Measurements from ENCODE around the gene VIPR2.
"Not testable (repeated sequence)": the region's sequence is repeated elsewhere in the genome, so short reads cannot be mapped to it uniquely, and the experiment has no call there.

VIPR2 gene

GRCh38 chr7:159007996-159008389, 136.7 kb downstream of the VIPR2 start:
- no peak for TF ChIP-seq CTCF (conservative IDR thresholded peaks at IDR 0.05; ENCODE audit: low read depth, low read length)
- Histone ChIP-seq H2AFZ (ENCODE audit: low read depth) (no peak overlapping the region), H3K4me1 (ENCODE audit: low read depth, poor library complexity, severe bottlenecking) (no peaks in the 10 kb centered on the region), H4K20me1 (ENCODE audit: insufficient read depth) (no peaks in the 10 kb centered on the region), H3K27ac (no peak overlapping the region), H3K79me2 (ENCODE audit: insufficient read depth, low read depth) (no peaks in the 10 kb centered on the region), H3K9ac (no peak overlapping the region), H3K4me2 (no peak overlapping the region), H3K4me3 (IDR thresholded peaks at IDR 0.05; ENCODE audit: insufficient read depth, low read depth, low read length) (no peak overlapping the region), H3K36me3 (ENCODE audit: insufficient read depth) (no peaks in the 10 kb centered on the region), H3K27me3 (ENCODE audit: insufficient read depth, low read depth) (no peaks in the 10 kb centered on the region)

GRCh38 chr7:159007364-159007995, 137.2 kb downstream of the VIPR2 start:
- Histone ChIP-seq H3K4me2 (no peak overlapping the region), H3K27me3 (ENCODE audit: insufficient read depth, low read depth) (no peaks in the 10 kb centered on the region)

GRCh38 chr7:159006610-159007130, 138.0 kb downstream of the VIPR2 start:
- no peak overlapping the region for H3K9ac ChIP-seq
- H3K4me2 ChIP-seq: no peak overlapping the region
- no peaks in the 10 kb centered on the region for H3K36me3 ChIP-seq (ENCODE audit: insufficient read depth)

More at GRCh38 chr7:159007364-159007995, 137.2 kb downstream of the VIPR2 start:
- TF ChIP-seq CTCF (conservative IDR thresholded peaks at IDR 0.05; ENCODE audit: low read depth, low read length): no peak
- Histone ChIP-seq H3K9ac (no peak overlapping the region), H2AFZ (ENCODE audit: low read depth) (no peak overlapping the region), H4K20me1 (ENCODE audit: insufficient read depth) (no peaks in the 10 kb centered on the region), H3K79me2 (ENCODE audit: insufficient read depth, low read depth) (no peaks in the 10 kb centered on the region), H3K27ac (no peak overlapping the region), H3K4me1 (ENCODE audit: low read depth, poor library complexity, severe bottlenecking) (no peaks in the 10 kb centered on the region), H3K36me3 (ENCODE audit: insufficient read depth) (no peaks in the 10 kb centered on the region), H3K4me3 (IDR thresholded peaks at IDR 0.05; ENCODE audit: insufficient read depth, low read depth, low read length) (no peak overlapping the region)

GRCh38 chr7:159006022-159006609, 138.6 kb downstream of the VIPR2 start:
- not testable (repeated sequence) for H3K27ac ChIP-seq; H2AFZ ChIP-seq (ENCODE audit: low read depth); H3K4me1 ChIP-seq (ENCODE audit: low read depth, poor library complexity, severe bottlenecking); H3K9ac ChIP-seq; H3K27me3 ChIP-seq (ENCODE audit: insufficient read depth, low read depth); H3K36me3 ChIP-seq (ENCODE audit: insufficient read depth); H3K4me2 ChIP-seq; H3K4me3 ChIP-seq (IDR thresholded peaks at IDR 0.05; ENCODE audit: insufficient read depth, low read depth, low read length); H4K20me1 ChIP-seq (ENCODE audit: insufficient read depth); H3K79me2 ChIP-seq (ENCODE audit: insufficient read depth, low read depth)

More at GRCh38 chr7:159006610-159007130, 138.0 kb downstream of the VIPR2 start:
- no peaks in the 10 kb centered on the region for H3K4me1 ChIP-seq (ENCODE audit: low read depth, poor library complexity, severe bottlenecking)
- no peak overlapping the region for H2AFZ ChIP-seq (ENCODE audit: low read depth)
- no peaks in the 10 kb centered on the region for H3K27me3 ChIP-seq (ENCODE audit: insufficient read depth, low read depth)
- H3K27ac ChIP-seq: no peak overlapping the region
- no peaks in the 10 kb centered on the region for H3K79me2 ChIP-seq (ENCODE audit: insufficient read depth, low read depth)
- H4K20me1 ChIP-seq (ENCODE audit: insufficient read depth): no peaks in the 10 kb centered on the region
- no peak for TF ChIP-seq CTCF (conservative IDR thresholded peaks at IDR 0.05; ENCODE audit: low read depth, low read length)
- H3K4me3 ChIP-seq (IDR thresholded peaks at IDR 0.05; ENCODE audit: insufficient read depth, low read depth, low read length): no peak overlapping the region

- Histone ChIP-seq H3K27me3 (ENCODE audit: insufficient read depth, low read depth) (no peaks in the 10 kb centered on the region), H3K4me1 (ENCODE audit: low read depth, poor library complexity, severe bottlenecking) (no peaks in the 10 kb centered on the region), H3K36me3 (ENCODE audit: insufficient read depth) (no peaks in the 10 kb centered on the region), H2AFZ (ENCODE audit: low read depth) (no peak overlapping the region), H3K27ac (no peak overlapping the region), H3K9ac (no peak overlapping the region), H3K4me3 (IDR thresholded peaks at IDR 0.05; ENCODE audit: insufficient read depth, low read depth, low read length) (no peak overlapping the region), H3K4me2 (no peak overlapping the region), H4K20me1 (ENCODE audit: insufficient read depth) (no peaks in the 10 kb centered on the region), H3K79me2 (ENCODE audit: insufficient read depth, low read depth) (no peaks in the 10 kb centered on the region)
- TF ChIP-seq CTCF (conservative IDR thresholded peaks at IDR 0.05; ENCODE audit: low read depth, low read length): no peak
These were observed 139.0 kb downstream of the VIPR2 start for GRCh38 chr7:159005618-159006017.

All from KMS-11 (cell line).